GM18507 (cell line): ENCODE results near the gene ERV3-1.
"Not testable (repeated sequence)": the region's sequence is repeated elsewhere in the genome, so short reads cannot be mapped to it uniquely, and the experiment has no call there.

Source experiments
- DNase-seq: peaks from one replicate; pipeline ENCODE4 v3.0.0; 2011; ENCODE audit warnings: low read depth; ENCODE audit not compliant: insufficient read length; ENCODE audit errors: extremely low spot score
- FAIRE-seq: peaks from 2 replicates; lab custom pipeline; 2011; peaks lifted over from hg19 to GRCh38; lab: Jason Lieb, UNC

Gene ERV3-1

DNA sequence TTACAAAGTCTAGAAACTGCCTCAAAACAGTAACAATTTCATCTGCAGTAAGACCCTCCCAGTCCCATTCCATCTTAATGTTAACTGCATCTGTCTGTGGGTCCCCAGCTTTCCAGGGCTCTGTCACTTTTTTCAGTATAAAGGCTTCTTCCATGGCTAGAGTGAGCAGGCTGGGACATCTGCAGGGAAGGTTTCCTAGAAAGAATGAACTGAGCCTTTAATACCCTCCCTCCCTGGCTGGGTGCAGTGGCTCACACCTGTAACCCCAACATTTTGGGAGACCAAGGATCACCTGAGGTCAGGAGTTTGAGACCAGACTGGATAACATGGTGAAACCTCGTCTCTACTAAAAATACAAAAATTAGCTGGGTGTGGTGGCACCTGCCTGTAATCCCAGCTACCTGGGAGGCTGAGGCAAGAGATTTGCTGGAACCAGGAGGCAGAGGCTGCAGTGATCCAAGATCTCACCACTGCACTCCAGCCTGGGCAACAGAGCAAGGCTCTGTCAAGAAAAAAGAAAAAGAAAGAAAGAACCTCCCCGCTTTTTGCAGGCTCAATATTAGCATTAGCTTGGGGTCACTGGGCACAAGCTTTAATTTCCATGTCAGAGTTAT is 3.4 kb downstream of the ERV3-1 start:
- DNase-seq: no peak
- no peak for FAIRE-seq

GRCh38 chr7:65001291-65001814 is 5.1 kb downstream of the ERV3-1 start:
- FAIRE-seq: no peak
- DNase-seq: no peak

DNA sequence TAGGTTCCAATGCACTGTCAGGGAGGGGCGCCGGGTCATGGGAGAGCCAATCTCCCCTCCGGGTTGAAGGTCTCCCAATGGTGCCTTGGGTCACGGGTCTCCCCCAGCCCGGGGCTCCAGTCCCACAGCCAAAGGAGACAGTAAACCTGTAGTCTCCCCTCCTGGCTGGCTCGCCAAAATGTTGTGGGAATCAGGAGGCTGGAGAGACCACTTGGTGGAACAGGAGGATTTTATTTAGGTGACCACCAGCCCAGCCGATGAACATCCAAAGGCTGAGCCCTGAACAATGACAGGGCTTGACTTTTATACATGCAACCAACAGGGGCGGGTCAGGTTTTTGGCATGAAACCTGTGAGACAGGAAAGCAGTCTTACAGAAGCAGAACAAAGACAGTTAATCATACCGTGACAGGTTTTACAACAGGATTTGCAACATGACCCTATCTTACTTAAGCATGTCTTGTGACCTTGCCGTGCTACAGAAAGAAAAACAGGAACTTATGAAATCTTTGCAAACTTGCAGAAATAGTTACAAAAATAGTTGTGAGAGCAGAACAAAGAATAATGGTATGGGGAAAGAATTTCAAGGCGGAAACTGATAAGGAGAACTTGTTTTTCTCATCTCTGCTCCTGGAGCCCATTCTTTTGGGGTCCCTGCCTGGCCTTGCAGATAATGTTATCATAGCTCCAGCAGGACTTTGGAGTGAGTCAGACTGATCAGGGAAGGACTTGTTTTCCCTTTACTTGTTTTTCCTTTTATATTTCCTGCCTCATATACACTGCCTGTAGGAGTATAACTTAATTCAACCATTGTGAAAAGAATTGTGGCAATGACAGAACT is 7.1 kb downstream of the ERV3-1 start:
- DNase-seq: no peak
- no peak for FAIRE-seq

GRCh38 chr7:64998865-64999164 is 7.7 kb downstream of the ERV3-1 start:
- no peak for FAIRE-seq

DNA sequence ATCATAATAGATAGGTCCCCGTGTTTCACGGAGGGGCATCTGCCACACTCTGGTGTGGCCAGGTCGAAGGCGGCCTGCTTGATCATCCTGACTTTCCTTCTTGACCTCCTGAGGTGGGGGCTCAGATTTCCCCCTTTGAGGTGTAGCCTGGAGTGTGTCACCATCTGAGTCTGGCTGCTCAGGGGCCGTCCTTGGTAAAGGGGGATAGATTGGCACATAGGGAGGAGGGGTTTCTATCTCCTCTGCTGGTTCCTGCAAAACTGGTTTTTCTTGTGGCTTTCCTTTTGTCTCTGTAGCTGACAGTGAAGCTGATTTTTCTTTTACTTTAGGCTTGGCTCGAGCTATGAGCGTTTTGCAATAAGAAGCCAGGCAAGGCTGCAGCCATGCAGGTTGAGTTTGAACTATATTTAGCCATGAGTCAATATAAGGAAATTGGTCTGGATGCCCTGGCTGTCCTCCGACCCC is 8.5 kb downstream of the ERV3-1 start:
- FAIRE-seq (no peak), DNase-seq (no peak)

More at GRCh38 chr7:64998865-64999164, 7.7 kb downstream of the ERV3-1 start:
- no peak for DNase-seq

DNA sequence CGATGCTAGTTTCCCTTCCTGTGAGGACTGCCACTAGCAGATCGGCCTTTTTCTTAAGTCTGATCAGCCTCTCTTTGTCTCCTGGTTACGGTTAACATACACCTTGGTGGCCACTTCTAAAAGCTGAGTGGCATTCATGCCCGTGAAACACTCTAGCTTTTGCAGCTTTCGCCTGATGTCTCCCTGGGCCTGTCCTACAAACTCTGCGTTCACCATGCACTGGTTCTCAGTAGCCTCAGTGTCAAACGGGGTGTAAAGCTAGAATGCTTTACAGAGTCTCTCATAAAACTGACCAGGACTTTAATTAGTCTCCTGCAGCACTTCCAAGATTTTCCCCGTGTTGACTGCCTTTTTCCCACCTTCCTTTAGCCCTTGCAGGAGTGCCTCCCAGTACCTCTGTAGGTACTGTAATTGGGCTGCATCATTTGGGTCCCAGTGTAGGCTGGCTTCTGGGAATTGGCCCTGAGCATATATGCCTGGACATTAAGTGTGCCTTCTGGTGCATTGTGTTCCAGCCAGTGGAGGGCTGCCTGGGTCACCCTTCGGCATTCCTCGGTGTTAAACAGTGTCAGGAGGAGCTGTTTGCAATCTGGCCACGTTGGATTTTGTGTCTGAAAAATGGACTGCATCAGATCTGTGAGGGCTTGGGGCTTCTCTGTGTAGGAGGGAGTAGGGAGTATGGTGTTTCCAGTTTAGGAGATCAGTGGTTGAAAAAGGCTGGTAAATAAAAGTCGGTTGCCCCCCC is 9.2 kb downstream of the ERV3-1 start:
- DNase-seq (no peak), FAIRE-seq (no peak)

GRCh38 chr7:64996305-64996704 is 10.2 kb downstream of the ERV3-1 start:
- FAIRE-seq: no peak
- DNase-seq: no peak

DNA sequence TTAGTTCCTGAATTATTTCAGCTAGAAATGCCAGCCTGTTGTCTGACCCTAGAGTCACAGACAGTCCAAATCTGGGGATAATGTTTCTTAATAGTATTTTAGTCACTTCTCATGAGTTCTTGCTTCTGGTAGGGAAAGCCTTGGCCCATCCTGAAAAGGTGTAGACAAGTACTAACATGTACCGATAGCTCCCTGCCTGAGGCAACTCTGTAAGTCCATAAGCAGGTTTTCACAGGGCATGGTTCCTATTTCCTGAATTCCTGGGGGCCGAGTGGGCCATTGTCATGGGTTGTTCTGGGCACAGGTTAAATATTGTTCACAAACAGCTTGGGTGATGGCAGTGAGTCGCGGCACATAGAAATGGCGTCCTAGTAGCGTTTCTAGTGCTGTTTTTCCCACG is 12.6 kb downstream of the ERV3-1 start:
- FAIRE-seq (no peak), DNase-seq (no peak)

- DNase-seq (no peak), FAIRE-seq (no peak)
These were observed 13.5 kb downstream of the ERV3-1 start for GRCh38 chr7:64992971-64993370.

GRCh38 chr7:64990936-64991335 is 15.6 kb downstream of the ERV3-1 start, which contains the start of gene ZNF117:
ZNF117 (minus strand) TSS chr7:64991036.
- no peak for FAIRE-seq
- no peak for DNase-seq

DNA sequence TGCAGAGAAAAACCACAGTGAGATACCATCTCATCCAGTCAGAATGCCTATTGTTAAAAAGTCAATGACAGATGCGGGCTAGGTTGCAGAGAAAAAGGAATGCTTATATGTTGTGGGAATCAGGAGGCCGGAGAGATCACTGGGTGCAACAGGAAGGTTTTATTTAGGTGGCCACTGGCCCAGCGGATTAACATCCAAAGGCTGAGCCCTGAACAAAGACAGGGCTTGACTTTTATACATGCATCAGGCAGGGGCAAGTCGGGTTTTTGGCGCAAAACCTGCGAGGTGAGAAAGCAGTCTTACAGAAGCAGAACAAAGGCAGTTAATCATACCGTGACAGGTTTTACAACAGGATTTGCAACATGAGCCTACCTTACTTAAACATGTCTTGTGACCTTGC is 16.3 kb downstream of the ERV3-1 start:
- DNase-seq: no peak
- no peak for FAIRE-seq

DNA sequence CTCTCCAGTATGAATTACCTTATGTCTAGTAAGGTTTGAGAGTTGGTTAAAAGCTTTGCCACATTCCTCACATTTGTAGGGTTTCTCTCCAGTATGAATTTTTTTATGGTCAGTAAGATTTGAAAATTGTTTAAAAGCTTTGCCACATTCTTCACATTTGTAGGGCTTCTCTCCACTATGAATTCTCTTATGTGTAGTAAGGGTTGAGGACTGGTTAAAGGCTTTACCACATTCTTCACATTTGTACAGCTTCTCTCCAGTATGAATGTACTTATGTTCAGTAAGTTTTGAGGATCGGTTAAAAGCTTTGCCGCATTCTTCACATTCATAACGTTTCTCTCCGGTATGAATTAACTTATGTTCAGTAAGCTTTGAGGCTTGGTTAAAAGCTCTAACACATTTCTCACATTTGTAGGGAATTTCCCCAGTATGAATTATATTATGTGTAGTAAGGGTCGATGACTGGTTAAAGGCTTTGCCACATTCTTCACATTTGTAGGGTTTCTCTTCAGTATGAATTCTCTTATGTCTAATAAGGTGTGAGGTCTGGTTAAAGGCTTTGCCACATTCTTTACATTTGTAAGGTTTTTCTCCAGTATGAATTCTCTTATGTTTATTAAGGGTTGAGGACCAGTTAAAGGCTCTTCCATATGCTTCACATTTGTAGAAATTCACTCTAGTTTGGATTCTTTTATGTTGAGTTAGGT is 27.8 kb downstream of the ERV3-1 start:
- FAIRE-seq: no peak
- DNase-seq: no peak

- FAIRE-seq (no peak), DNase-seq (no peak)
These were observed 40.9 kb downstream of the ERV3-1 start for GRCh38 chr7:64965594-64965993.

GRCh38 chr7:64959072-64959747 is 47.3 kb downstream of the ERV3-1 start:
- no peak for DNase-seq
- no peak for FAIRE-seq

DNA sequence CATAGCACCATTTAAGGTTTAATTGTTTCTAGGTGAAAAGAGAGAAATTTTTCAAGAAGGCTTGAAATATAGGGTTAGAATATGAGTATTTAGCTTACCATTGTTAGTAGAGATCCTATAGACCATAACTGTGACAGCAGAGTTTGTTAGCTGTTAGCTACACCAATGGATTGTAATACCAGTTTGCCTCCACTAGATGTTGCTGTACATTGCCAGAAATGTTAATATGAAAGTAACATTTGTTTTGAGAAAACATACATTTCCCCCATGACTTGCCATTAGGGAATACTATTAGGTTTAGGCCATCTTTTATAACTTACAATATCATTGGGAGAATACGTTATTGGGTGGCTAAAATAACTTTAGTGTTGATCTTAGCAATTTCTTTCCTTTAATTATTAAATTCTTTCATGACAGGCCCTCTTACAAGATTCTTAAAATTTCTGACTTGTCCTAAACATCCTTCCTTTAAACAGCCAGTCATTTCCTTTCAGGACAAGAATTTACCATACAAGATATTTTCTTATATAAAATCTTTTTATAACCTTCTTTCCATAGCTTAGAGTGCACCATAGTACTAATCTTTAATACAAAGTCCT is 55.1 kb downstream of the ERV3-1 start:
- peak; percentile 17 for DNase-seq
- no peak for FAIRE-seq

DNA sequence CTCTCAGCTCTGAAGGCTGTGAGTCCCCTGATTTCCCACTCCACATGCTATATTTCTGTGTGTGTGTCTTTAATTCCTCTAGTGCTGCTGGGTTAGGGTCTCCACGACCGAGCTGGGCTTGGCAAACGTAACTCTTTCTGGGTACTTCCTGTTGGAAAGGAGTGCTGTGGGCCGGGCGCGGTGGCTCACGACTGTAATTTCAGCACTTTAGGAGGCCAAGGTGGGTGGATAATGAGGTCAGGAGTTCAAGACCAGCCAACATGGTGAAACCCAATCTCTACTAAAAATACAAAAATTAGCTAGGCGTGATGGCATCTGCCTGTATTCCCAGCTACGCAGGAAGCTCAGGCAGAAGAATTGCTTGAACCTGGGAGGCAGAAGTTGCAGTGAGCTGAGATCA is 55.8 kb downstream of the ERV3-1 start:
- DNase-seq, FAIRE-seq: not testable (repeated sequence)

GRCh38 chr7:64948774-64949173 is 57.7 kb downstream of the ERV3-1 start:
- DNase-seq, FAIRE-seq: not testable (repeated sequence)

GRCh38 chr7:64947252-64948000 is 59.1 kb downstream of the ERV3-1 start:
- FAIRE-seq (no peak), DNase-seq (no peak)
